GF-D8 (cell line): ENCODE results near the gene DCAF5.

Experiments
- DNase-seq: peaks from one replicate; lab custom pipeline; 2025; lab: John Stamatoyannopoulos, UW

DCAF5 gene

DNA sequence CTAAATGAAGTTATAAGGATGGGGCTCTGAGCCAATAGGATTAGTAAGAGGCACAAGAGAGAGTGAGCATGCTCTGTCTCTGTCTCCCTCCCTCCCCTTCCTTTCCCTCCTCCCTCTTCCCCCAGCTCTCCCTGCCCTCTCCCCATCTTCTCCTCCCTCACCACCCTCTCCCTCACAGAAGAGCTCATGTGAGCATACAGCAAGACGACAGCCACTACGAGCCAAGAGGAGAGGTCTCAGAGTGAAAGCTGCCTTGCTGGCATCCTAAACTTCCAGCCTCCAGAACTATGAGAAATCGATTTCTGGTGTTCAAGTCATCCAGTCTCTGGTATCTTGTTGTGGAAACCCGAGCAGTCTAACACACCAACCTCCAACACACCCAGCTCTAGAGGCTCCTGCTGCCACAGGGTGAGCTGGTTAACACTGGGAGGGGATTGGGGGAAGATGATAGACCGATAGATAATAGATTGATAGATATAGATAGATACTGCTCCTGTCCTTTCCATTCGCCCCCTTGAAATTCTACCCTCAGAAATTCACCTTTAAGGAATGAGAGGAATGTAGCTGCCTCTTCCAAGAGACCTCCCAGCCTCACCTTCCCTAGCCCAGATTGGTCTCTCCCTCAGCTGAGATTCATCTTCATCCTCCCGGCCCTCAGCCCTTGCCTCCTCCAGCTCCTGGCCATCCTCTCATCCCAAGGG lies 148.0 kb downstream of the DCAF5 start:
- no peak for DNase-seq

DNA sequence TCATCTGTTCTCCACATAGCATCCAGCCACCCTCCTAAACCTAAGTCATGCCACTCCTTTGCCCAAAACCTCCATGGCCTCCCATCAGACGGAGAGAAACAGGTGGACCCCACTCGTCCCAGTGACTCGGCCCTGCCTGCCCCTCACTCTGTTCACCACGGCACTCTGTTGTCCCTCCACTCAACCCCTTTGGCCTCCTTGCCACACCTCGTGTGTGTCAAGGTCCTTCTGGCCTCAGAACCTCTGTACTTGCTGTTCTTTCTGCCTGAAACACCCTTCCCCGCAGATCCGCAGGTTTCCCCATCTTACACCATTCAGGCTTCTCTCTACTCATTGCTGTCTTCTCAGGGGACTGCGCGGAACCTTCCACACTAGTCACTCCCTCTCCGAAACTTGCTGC lies 149.3 kb downstream of the DCAF5 start:
- DNase-seq, result no peak

DNA sequence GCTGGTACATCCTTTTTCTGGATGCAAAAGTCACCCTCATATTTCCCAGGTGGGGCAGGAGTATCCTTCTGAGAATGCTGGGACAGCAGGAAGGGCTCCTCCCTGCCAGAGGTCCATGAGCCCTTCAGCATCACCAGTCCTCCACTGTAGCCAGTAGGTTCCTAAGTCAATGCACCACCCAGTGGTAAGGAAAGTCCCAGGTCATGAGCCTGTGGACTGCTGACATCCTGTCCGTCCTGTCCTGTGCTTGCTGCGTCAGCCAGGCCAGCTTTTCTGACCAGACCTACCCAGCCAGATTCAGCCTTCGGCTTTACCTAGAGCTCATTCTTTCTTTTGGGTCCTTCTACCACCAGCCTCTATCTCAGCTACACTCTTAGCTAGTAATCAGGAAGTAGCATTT lies 150.8 kb downstream of the DCAF5 start:
- no peak for DNase-seq

DNA sequence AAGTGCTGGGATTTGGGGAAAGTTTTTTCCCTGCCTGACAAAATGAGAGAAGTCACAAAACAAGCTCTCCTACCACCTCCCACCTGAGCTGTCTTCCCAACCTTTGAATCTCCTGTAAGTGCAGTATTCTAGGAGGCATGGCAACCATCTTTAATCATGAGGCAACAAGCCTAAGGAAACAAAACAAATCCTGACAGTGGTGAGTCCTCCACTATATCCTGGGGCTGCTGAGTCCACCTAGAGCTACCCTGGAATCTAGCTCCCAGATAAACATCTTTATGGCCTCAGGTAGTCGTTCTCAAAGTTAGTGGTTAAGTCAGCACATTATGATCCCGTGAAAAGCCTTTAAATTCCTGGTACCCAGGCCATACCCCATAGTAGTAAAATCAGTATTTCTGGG lies 151.5 kb downstream of the DCAF5 start:
- no peak for DNase-seq
